GM21526 (cell line): ENCODE measurements around the gene ATP10B.
"Not testable (repeated sequence)": the region's sequence is repeated elsewhere in the genome, so short reads cannot be mapped to it uniquely, and the experiment has no call there.

Experiments
- ATAC-seq: cut with Tn5 transposase; IDR thresholded peaks from one replicate; pipeline ENCODE4 v1.9.1; 2021; ENCODE audit warnings: moderate library complexity; ENCODE audit not compliant: unreplicated experiment, low FRiP score

ATP10B gene

GRCh38 chr5:160769301-160769700, 82.7 kb downstream of the ATP10B start:
- ATAC-seq = no peak

DNA sequence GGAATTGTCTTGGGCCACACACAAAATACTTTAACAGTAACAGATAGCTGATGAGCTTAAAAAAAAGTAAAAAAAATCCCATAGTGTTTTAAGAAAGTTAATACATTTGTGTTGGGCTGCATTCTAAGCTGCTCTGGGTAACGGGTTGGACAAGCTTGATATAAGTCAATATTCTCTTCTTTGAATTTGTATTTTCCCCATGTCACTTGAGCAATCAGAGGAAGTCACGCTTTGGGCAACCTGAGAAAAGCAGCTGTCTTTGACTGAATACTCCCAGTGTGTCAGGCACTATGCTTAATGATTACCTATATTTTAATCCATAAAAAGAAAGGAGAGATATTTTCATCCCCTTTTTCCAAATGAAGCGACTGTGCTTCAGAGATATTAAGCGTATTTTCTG, 84.9 kb downstream of the ATP10B start:
- ATAC-seq = no peak

GRCh38 chr5:160760008-160760407, 92.0 kb downstream of the ATP10B start:
- ATAC-seq = no peak

- ATAC-seq = no peak
Observed at GRCh38 chr5:160757194-160757593, 94.8 kb downstream of the ATP10B start.

GRCh38 chr5:160750938-160751657, 100.9 kb downstream of the ATP10B start:
- ATAC-seq = no peak

GRCh38 chr5:160749682-160750081, 102.3 kb downstream of the ATP10B start:
- ATAC-seq = no peak

DNA sequence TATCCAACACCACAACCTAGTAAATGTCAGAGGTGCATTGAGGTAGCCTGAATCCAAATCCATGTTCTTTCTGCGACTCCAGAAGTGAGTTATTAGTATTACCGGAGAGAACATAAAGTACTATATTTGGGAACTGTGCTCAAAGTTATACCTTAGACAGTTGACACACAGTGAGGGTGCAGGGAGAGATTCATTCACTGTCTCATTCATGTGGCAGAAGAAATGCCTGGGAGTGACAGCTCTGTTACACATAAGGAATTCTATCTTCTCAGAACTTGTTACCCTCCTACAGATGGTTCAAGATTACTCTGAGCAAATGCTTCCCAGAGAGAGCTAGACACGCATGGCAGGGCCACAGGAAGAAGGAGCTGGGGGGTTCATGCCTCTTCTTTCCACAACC, 103.0 kb downstream of the ATP10B start:
- ATAC-seq = no peak

- no peak for ATAC-seq
Observed at GRCh38 chr5:160747987-160748386, 104.0 kb downstream of the ATP10B start.

- no peak for ATAC-seq
Observed at GRCh38 chr5:160747559-160747958, 104.5 kb downstream of the ATP10B start.

- ATAC-seq = no peak
Observed at GRCh38 chr5:160744268-160745101, 107.5 kb downstream of the ATP10B start.

DNA sequence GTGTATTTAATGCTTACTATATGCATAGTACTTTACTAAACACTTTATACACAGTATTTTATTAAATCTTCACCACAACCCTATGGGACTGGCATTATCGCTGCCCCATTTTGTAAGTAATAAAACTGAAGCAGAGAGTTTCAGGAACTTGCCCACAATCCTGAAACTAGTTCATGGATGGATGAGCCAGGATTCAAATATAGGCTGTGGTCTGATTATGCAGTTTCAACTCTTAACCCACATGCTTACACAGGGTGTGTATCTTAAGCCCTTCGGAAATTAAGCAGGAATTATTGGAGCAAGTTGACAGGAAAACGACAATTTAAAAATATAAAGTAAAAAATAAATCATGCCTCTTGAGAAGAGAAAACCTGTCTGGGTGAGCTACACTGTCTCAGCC, 109.0 kb downstream of the ATP10B start:
- no peak for ATAC-seq

DNA sequence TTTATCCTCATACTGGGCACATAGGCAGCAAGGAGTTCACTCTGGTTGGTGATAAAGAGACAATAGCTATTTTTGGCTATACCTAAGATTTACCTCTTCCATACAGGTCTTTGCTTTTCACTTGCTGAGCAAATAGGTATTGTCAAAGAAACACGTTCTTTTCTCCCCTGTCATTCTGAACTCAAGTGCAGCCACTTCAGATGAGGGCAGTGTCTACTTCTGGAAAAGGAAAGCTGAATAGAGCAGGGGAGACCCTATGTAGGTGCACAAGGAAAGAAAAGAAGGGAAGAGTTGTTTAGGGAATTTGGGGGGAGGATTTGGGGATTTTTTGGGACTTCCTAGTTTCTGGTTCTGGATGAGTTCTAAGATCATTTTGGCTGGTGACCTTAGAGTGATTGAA, 109.6 kb downstream of the ATP10B start:
- ATAC-seq = no peak

DNA sequence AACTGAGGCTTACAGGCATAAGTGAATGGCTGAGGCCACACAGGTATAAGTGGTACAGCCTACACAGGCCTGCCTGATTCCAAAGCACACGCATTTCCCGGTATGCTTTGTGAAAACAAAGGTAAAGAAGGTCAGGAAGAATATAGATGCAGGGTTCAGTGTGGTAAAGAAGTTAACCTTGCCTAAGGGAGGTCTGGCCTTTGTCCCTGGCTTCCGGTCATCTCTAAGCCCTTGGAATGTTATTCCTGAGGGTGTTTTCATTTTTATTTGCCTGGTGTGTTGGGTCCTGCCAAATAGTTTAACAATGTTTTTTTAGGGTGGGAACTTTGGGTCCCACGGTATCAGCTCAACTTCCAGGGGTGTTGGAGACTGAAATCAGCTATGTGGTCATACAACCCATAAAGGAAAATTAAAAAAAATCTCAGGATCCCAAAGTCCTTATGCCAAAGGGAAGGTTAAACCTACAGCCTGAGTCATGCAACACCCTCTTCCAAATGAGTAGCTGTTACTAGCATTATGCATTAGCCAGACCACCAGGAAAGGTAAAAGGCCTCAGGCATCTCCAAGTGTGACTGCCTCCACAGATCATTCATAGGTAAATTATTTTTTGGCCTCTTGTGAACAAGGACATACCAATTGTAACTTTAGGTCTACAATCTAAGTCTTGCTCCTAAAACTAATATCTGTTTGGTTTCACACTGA, 124.6 kb downstream of the ATP10B start:
- ATAC-seq = no peak

GRCh38 chr5:160726721-160727120, 125.3 kb downstream of the ATP10B start:
- no peak for ATAC-seq

- ATAC-seq = no peak
Observed at GRCh38 chr5:160720822-160721221, 131.2 kb downstream of the ATP10B start.

DNA sequence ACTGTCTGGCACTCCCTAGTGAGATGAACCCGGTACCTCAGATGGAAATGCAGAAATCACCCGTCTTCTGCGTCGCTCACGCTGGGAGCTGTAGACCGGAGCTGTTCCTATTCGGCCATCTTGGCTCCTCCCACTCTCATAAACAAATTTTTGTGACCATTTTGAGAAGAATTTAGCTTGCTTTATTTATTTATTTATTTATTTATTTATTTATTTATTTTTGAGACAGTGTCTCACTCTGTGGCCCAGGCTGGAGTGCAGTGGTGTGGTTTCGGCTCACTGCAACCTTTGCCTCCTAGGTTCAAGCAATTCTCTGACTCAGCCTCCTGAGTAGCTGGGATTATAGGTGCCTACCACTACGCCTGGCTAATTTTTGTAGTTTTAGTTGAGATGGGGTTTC, 136.5 kb downstream of the ATP10B start:
- ATAC-seq = not testable (repeated sequence)

GRCh38 chr5:160703547-160704189, 148.3 kb downstream of the ATP10B start:
- no peak for ATAC-seq

- peak; percentile 96 for ATAC-seq
Observed at GRCh38 chr5:160702934-160703333, 149.1 kb downstream of the ATP10B start.

DNA sequence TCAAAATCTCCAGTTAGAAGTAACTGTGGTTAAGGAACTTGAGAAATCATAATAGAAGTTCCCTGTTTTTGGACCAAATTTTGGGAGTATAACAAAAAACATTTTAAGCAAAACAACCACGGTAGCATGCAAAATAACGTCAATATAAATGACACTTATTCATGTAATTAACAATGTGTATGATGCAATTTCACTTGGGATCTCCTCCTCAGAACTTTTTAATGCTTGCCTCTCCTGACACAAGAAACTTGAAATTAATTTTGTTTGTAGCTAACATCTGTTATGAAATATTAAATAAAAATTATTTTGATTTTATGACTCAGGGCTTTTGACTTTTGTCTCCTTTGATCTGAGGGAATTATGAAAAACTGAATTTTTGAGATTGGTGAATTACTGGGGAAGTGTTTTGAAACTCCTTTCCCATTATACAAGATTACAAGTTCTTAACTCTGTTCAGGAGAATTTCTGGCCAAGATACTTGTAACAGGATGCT, 149.7 kb downstream of the ATP10B start:
- ATAC-seq = no peak

DNA sequence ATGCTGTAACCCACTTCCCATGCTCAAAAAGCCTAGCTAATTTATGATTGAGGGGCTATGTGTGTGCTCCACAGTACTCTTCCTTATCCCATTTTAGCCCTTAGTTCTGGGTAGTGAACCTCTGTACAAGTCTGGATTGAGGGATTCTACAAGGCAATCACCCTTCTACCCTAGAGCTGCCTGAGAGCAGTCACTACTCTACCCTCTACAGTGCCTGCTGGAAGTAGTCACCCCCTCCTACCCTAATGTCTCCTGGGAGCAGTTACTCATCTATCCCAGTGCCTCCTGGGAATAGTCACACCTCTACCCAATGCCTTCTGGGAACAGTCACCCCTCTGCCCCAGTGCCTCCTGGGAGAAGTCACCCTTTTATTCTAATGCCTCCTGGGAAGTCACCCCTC, 150.6 kb downstream of the ATP10B start:
- ATAC-seq = no peak

- ATAC-seq = no peak
Observed at GRCh38 chr5:160699301-160699700, 152.7 kb downstream of the ATP10B start.
